ENCODE data around the gene ZBTB46. TPM values are rescaled to one million over a fixed set of nuclear protein-coding genes. Genes with fewer than 3 reads are reported as not detected.

Gene ZBTB46
- total RNA-seq, 1 donor from 2014 or later: 20.5 TPM

DNA sequence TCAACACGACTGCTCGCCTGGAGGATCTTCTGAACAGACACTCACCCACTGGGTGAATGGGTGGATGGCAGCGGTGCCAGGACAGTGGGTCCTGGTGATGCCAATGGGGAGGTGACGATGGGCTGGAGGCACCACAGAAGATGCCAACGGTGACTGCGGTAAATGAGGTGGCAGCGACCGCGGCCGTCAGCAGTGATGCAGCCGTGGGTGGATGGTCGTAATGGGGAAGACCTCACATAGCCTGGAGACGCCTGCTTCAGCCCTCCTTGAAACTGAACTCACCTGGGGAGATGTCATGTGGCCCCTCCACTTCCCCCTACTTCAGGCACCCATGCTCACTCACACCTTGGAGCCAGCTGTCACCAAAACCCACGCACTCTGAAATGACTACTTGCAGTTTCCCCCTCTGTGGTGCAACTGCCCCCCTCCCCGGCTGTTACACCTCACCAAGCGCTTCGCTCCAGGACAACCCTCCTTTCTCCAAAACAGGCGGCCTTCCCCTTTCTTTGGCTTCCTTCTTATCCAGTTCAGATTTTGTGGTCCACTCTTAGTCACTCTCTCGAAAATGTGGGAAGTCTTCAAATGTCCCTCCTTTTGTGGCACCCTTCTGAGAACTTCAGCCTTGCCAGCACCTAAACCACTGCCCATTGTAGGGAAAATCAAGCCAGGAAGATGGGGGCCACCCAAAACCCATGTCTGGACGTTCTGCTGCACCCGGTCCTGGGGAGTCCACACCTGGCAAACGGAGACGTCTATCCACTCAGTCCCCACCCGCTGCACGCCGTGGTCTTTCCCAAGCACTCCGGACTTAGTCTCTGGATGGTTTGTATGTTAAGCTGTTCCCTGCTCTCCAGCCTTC is 19.9 kb upstream of the ZBTB46 start:
- TF ChIP-seq, protein P1, sequence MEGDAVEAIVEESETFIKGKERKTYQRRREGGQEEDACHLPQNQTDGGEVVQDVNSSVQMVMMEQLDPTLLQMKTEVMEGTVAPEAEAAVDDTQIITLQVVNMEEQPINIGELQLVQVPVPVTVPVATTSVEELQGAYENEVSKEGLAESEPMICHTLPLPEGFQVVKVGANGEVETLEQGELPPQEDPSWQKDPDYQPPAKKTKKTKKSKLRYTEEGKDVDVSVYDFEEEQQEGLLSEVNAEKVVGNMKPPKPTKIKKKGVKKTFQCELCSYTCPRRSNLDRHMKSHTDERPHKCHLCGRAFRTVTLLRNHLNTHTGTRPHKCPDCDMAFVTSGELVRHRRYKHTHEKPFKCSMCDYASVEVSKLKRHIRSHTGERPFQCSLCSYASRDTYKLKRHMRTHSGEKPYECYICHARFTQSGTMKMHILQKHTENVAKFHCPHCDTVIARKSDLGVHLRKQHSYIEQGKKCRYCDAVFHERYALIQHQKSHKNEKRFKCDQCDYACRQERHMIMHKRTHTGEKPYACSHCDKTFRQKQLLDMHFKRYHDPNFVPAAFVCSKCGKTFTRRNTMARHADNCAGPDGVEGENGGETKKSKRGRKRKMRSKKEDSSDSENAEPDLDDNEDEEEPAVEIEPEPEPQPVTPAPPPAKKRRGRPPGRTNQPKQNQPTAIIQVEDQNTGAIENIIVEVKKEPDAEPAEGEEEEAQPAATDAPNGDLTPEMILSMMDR (IDR thresholded peaks at IDR 0.05): no peak
- Mint-ChIP-seq H3K36me3 (ENCODE audit: unreplicated experiment) (no peaks in the 10 kb centered on the region), H3K4me1 (ENCODE audit: unreplicated experiment) (peaks cover 25% of the 10 kb centered on the region), H3K27me3 (ENCODE audit: unreplicated experiment) (no peaks in the 10 kb centered on the region), H3K4me3 (ENCODE audit: unreplicated experiment) (no peak overlapping the region), H3K9me3 (ENCODE audit: unreplicated experiment) (no peaks in the 10 kb centered on the region), H3K27ac (ENCODE audit: unreplicated experiment) (no peak overlapping the region)
- no peak for DNase-seq (ENCODE audit: extremely low spot score, unreplicated experiment)

DNA sequence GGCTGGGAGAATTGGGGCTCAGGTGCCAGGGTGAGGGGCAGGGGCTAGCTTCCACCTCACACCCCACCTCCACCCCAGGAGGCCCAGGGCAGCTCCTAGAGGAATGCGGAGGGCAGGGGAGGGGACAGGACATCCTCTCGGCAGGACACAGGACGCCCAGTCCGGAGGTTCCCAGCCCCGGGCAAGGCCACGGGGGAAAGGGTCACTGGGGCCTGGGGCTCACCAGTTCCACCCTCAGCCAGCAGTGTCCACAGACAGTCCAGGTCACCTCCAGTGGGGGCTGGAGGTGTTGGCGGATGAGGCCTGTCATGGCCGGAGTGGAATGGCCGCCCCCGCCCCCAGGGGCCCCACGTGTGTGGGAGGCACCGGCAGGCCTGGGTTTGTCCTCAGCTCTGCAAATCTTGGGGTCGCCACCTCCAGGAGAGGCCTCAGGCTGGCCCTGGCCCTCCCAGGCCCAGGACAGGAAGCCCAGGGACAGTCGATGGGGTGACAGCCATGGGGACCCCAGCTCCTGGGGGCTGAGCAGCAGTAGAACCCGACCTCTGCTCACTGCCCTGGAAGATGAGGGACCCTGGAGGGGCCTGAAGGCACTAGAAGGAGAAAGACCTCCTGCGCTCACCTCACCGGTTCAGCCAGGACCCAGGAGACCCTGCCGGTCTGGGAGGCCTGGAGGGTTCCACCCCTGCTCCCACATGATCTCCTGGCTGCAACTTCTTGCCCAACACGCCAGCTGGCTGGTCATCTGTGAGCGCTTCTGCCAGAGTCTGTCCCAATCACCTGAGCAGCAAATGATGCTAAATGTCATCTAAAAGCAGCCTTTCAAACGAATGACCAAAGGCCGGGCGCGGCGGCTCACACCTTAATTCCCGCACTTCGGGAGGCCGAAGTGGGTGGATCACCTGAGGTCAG is 17.2 kb upstream of the ZBTB46 start:
- DNase-seq (ENCODE audit: extremely low spot score, unreplicated experiment): no peak
- H3K4me1 Mint-ChIP-seq (ENCODE audit: unreplicated experiment): peaks cover 20% of the 10 kb centered on the region
- H3K27me3 Mint-ChIP-seq (ENCODE audit: unreplicated experiment): no peaks in the 10 kb centered on the region
- no peak overlapping the region for H3K4me3 Mint-ChIP-seq (ENCODE audit: unreplicated experiment)
- no peak overlapping the region for H3K27ac Mint-ChIP-seq (ENCODE audit: unreplicated experiment)
- H3K9me3 Mint-ChIP-seq (ENCODE audit: unreplicated experiment): no peaks in the 10 kb centered on the region
- H3K36me3 Mint-ChIP-seq (ENCODE audit: unreplicated experiment): no peaks in the 10 kb centered on the region
- TF ChIP-seq, protein P1 (IDR thresholded peaks at IDR 0.05): no peak

DNA sequence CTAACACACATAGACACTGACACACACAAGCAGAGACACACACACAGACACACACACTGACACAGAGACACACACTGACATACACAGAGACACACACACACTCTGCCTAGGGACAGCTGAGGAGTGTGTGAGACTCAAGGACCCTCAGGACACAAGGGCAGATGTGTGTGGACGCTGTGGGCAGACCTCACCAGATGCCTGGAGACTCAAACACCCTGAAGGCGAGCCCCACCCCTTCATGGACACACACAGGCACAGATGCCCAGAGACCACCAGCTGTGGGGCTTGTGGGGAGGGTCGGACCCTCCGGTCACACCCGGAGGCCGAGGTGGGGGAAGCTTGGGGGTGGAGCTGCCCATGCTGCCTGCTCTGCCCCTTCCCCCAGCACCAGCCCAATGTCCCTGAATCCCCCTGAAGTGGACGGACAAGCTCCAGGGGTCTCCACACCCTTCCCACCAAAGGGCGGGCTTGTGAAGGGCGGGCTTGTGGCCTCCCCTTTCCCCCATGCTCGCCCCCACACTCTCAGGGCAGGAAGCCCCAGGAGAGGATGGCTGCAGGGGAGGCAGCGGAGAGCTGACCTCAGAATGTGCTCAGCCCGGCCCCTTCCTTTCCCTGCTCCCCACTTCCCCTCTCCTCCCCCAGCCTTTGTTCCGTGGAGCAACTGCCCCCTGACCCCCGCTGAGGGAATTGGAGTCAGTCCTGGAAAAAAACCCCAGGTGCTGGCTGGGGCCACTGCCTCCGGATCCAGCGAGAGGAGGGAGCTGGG is 16.4 kb upstream of the ZBTB46 start:
- no peaks in the 10 kb centered on the region for H3K36me3 Mint-ChIP-seq (ENCODE audit: unreplicated experiment)
- DNase-seq (ENCODE audit: extremely low spot score, unreplicated experiment): no peak
- H3K4me3 Mint-ChIP-seq (ENCODE audit: unreplicated experiment): no peak overlapping the region
- H3K27ac Mint-ChIP-seq (ENCODE audit: unreplicated experiment): no peak overlapping the region
- H3K27me3 Mint-ChIP-seq (ENCODE audit: unreplicated experiment): no peaks in the 10 kb centered on the region
- H3K9me3 Mint-ChIP-seq (ENCODE audit: unreplicated experiment): no peaks in the 10 kb centered on the region
- TF ChIP-seq, protein P1 (IDR thresholded peaks at IDR 0.05): no peak
- peaks cover 20% of the 10 kb centered on the region for H3K4me1 Mint-ChIP-seq (ENCODE audit: unreplicated experiment)

DNA sequence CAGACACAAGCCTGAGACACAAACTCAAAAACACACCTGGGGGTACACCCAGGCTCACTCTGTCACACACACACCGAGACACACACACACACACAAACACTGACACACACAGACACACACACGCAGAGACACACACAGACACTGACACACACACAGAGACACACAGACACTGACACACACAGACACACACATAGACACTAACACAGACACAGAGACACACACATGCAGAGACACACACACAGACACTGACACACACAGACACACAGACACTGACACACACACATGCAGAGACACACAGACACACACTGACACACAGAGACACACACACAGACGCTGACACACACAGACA is 15.8 kb upstream of the ZBTB46 start:
- H3K4me3 Mint-ChIP-seq (ENCODE audit: unreplicated experiment): no peak overlapping the region
- TF ChIP-seq, protein P1 (IDR thresholded peaks at IDR 0.05): no peak

More for the DNA sequence above, 15.8 kb upstream of the ZBTB46 start:
- H3K27me3 Mint-ChIP-seq (ENCODE audit: unreplicated experiment): no peaks in the 10 kb centered on the region
- H3K36me3 Mint-ChIP-seq (ENCODE audit: unreplicated experiment): no peaks in the 10 kb centered on the region
- no peaks in the 10 kb centered on the region for H3K9me3 Mint-ChIP-seq (ENCODE audit: unreplicated experiment)
- H3K27ac Mint-ChIP-seq (ENCODE audit: unreplicated experiment): no peak overlapping the region
- DNase-seq (ENCODE audit: extremely low spot score, unreplicated experiment): no peak
- H3K4me1 Mint-ChIP-seq (ENCODE audit: unreplicated experiment): peaks cover 18% of the 10 kb centered on the region
